ENCODE results near the gene GRK2. TPM values are rescaled to one million over a fixed set of nuclear protein-coding genes. Genes with fewer than 3 reads are reported as not detected.

Gene GRK2
- total and polyA plus RNA-seq, 2 of the 13 experiments (the other 11 are each of a cell fraction or from before 2014, with no cell fraction given) = 31.3 to 42.4 TPM

DNA sequence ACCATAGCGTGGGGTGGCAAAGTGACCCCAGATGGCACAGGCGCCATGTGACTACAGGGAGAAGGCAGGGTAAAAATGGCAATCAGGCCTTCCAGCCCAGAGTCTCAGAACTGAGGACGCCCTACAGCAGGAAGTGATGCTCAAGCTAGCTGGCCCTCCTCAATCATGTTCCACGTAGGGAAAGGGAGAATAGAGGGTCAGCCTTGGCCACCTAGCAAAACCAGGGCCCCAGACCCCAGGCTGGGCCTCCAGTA lies 21.9 kb downstream of the GRK2 start (continued):
- TF ChIP-seq U2AF1 (optimal IDR thresholded peaks at IDR 0.05; ENCODE audit: low read depth, low read length) (no peak), SP5 (CRISPR knock-in tag; IDR thresholded peaks at IDR 0.05; ENCODE audit: borderline replicate concordance, low read depth) (no peak), ZNF577 (CRISPR knock-in tag; IDR thresholded peaks at IDR 0.05; ENCODE audit: borderline replicate concordance, low read depth) (no peak), ARID2 (CRISPR knock-in tag; IDR thresholded peaks at IDR 0.05; ENCODE audit: borderline replicate concordance) (no peak), ZSCAN31 (CRISPR knock-in tag; IDR thresholded peaks at IDR 0.05; ENCODE audit: low read depth) (no peak), ZNF431 (CRISPR knock-in tag; IDR thresholded peaks at IDR 0.05; ENCODE audit: borderline replicate concordance, low read depth) (no peak), NFE2L2 (IDR thresholded peaks at IDR 0.05; ENCODE audit: low read length) (no peak), ZNF3 (CRISPR knock-in tag; IDR thresholded peaks at IDR 0.05) (0 out of 2 replicates have a peak, but pooled peaks have one; percentile 17), XRCC5 (optimal IDR thresholded peaks at IDR 0.05; ENCODE audit: low read length) (no peak), HDAC2 (CRISPR knock-in tag; IDR thresholded peaks at IDR 0.05) (no peak), EHMT2 (IDR thresholded peaks at IDR 0.05; ENCODE audit: borderline replicate concordance, low read depth, low read length) (no peak), ZBTB1 (CRISPR knock-in tag; IDR thresholded peaks at IDR 0.05; ENCODE audit: borderline replicate concordance) (no peak), KAT2B (IDR thresholded peaks at IDR 0.05; ENCODE audit: borderline replicate concordance, low read depth, low read length) (no peak), ZNF782 (CRISPR knock-in tag; IDR thresholded peaks at IDR 0.05; ENCODE audit: borderline replicate concordance) (no peak), SNAI1 (CRISPR knock-in tag; IDR thresholded peaks at IDR 0.05; ENCODE audit: borderline replicate concordance) (no peak)
- TF ChIP-seq, protein P1, sequence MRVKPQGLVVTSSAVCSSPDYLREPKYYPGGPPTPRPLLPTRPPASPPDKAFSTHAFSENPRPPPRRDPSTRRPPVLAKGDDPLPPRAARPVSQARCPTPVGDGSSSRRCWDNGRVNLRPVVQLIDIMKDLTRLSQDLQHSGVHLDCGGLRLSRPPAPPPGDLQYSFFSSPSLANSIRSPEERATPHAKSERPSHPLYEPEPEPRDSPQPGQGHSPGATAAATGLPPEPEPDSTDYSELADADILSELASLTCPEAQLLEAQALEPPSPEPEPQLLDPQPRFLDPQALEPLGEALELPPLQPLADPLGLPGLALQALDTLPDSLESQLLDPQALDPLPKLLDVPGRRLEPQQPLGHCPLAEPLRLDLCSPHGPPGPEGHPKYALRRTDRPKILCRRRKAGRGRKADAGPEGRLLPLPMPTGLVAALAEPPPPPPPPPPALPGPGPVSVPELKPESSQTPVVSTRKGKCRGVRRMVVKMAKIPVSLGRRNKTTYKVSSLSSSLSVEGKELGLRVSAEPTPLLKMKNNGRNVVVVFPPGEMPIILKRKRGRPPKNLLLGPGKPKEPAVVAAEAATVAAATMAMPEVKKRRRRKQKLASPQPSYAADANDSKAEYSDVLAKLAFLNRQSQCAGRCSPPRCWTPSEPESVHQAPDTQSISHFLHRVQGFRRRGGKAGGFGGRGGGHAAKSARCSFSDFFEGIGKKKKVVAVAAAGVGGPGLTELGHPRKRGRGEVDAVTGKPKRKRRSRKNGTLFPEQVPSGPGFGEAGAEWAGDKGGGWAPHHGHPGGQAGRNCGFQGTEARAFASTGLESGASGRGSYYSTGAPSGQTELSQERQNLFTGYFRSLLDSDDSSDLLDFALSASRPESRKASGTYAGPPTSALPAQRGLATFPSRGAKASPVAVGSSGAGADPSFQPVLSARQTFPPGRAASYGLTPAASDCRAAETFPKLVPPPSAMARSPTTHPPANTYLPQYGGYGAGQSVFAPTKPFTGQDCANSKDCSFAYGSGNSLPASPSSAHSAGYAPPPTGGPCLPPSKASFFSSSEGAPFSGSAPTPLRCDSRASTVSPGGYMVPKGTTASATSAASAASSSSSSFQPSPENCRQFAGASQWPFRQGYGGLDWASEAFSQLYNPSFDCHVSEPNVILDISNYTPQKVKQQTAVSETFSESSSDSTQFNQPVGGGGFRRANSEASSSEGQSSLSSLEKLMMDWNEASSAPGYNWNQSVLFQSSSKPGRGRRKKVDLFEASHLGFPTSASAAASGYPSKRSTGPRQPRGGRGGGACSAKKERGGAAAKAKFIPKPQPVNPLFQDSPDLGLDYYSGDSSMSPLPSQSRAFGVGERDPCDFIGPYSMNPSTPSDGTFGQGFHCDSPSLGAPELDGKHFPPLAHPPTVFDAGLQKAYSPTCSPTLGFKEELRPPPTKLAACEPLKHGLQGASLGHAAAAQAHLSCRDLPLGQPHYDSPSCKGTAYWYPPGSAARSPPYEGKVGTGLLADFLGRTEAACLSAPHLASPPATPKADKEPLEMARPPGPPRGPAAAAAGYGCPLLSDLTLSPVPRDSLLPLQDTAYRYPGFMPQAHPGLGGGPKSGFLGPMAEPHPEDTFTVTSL (CRISPR knock-in tag; IDR thresholded peaks at IDR 0.05; ENCODE audit: borderline replicate concordance) = no peak
- TF ChIP-seq, protein P2, sequence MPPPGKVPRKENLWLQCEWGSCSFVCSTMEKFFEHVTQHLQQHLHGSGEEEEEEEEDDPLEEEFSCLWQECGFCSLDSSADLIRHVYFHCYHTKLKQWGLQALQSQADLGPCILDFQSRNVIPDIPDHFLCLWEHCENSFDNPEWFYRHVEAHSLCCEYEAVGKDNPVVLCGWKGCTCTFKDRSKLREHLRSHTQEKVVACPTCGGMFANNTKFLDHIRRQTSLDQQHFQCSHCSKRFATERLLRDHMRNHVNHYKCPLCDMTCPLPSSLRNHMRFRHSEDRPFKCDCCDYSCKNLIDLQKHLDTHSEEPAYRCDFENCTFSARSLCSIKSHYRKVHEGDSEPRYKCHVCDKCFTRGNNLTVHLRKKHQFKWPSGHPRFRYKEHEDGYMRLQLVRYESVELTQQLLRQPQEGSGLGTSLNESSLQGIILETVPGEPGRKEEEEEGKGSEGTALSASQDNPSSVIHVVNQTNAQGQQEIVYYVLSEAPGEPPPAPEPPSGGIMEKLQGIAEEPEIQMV (CRISPR knock-in tag; IDR thresholded peaks at IDR 0.05; ENCODE audit: low read depth) = no peak
- TF ChIP-seq, protein P3, sequence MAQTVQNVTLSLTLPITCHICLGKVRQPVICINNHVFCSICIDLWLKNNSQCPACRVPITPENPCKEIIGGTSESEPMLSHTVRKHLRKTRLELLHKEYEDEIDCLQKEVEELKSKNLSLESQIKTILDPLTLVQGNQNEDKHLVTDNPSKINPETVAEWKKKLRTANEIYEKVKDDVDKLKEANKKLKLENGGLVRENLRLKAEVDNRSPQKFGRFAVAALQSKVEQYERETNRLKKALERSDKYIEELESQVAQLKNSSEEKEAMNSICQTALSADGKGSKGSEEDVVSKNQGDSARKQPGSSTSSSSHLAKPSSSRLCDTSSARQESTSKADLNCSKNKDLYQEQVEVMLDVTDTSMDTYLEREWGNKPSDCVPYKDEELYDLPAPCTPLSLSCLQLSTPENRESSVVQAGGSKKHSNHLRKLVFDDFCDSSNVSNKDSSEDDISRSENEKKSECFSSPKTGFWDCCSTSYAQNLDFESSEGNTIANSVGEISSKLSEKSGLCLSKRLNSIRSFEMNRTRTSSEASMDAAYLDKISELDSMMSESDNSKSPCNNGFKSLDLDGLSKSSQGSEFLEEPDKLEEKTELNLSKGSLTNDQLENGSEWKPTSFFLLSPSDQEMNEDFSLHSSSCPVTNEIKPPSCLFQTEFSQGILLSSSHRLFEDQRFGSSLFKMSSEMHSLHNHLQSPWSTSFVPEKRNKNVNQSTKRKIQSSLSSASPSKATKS (CRISPR knock-in tag; IDR thresholded peaks at IDR 0.05) = no peak
- TF ChIP-seq, protein P4, sequence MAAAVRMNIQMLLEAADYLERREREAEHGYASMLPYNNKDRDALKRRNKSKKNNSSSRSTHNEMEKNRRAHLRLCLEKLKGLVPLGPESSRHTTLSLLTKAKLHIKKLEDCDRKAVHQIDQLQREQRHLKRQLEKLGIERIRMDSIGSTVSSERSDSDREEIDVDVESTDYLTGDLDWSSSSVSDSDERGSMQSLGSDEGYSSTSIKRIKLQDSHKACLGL (CRISPR knock-in tag; IDR thresholded peaks at IDR 0.05) = no peak
- TF ChIP-seq, protein P5, sequence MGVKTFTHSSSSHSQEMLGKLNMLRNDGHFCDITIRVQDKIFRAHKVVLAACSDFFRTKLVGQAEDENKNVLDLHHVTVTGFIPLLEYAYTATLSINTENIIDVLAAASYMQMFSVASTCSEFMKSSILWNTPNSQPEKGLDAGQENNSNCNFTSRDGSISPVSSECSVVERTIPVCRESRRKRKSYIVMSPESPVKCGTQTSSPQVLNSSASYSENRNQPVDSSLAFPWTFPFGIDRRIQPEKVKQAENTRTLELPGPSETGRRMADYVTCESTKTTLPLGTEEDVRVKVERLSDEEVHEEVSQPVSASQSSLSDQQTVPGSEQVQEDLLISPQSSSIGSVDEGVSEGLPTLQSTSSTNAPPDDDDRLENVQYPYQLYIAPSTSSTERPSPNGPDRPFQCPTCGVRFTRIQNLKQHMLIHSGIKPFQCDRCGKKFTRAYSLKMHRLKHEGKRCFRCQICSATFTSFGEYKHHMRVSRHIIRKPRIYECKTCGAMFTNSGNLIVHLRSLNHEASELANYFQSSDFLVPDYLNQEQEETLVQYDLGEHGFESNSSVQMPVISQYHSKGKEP (CRISPR knock-in tag; IDR thresholded peaks at IDR 0.05) = no peak

Measured in HepG2 (cell line).